Tibial nerve (tissue), 4 donors: ENCODE measurements around the gene NHERF1. TPM values are rescaled to one million over a fixed set of nuclear protein-coding genes. Genes with fewer than 3 reads are reported as not detected.

Experiments
- DNase-seq, 2 donors: peaks; one replicate each; pipeline ENCODE4 v3.0.0-alpha.2; 2019; ENCODE audit warnings: low spot score in 2 of 2
- H3K27ac ChIP-seq, 4 donors: fragments of 200-600 bp; sonication (generic) in 3 of 4; one replicate each; pipeline ENCODE4 v1.5.1; 2017 to 2019; ENCODE audit warnings: mild to moderate bottlenecking in 1 of 4
- H3K27me3 ChIP-seq, 2 donors: fragments of 200-600 bp; sonication (generic) in 1 of 2; one replicate each; pipeline versions ENCODE4 v1.5.1 to v1.6.0; 2017 to 2019
- H3K36me3 ChIP-seq, 3 donors: fragments of 200-600 bp; sonication (generic); one replicate each; pipeline ENCODE4 v1.5.1; 2018 to 2019
- H3K4me1 ChIP-seq, 4 donors: fragments of 200-600 bp; sonication (generic) in 3 of 4; one replicate each; pipeline ENCODE4 v1.5.1; 2017 to 2019
- H3K4me3 ChIP-seq, 4 donors: fragments of 200-600 bp; sonication (generic) in 3 of 4; one replicate each; pipeline ENCODE4 v1.5.1; 2017 to 2019; ENCODE audit warnings: mild to moderate bottlenecking in 1 of 4, moderate library complexity in 1 of 4
- H3K9me3 ChIP-seq, 4 donors: fragments of 200-600 bp; sonication (generic) in 3 of 4; one replicate each; pipeline ENCODE4 v1.5.1; 2017 to 2019
- CTCF ChIP-seq, 5 experiments: fragments of 200-600 bp in 3 of 5; fragments of 450-650 bp in 2 of 5; sonication (generic) in 3 of 5; IDR thresholded peaks; one replicate each; pipeline ENCODE4 v1.5.1; 2016 to 2019; ENCODE audit warnings: antibody characterized with exemption in 5 of 5, mild to moderate bottlenecking in 3 of 5, moderate library complexity in 2 of 5
- EP300 ChIP-seq, 2 donors: sonication (generic); formaldehyde crosslinking; IDR thresholded peaks; one replicate each; pipeline ENCODE4 v1.6.1; 2017; ENCODE audit warnings: antibody characterized with exemption in 2 of 2, mild to moderate bottlenecking in 1 of 2
- POLR2A ChIP-seq, 2 donors: fragments of 450-650 bp; IDR thresholded peaks; one replicate each; pipeline ENCODE4 v1.6.1; 2017; ENCODE audit warnings: antibody characterized with exemption in 2 of 2, mild to moderate bottlenecking in 2 of 2, moderate library complexity in 2 of 2
- WGBS, 2 donors: methylation state at CpG; one replicate each; pipeline ENCODE4 v1.1.5; 2018; 5-methylcytosine and 5-hydroxymethylcytosine counted together
- total RNA-seq, 4 donors: library from RNA; depleted of rRNA; stranded (reverse); fragments of >200 nt; gene quantifications; one replicate each; pipeline ENCODE4 v1.1.0, GENCODE V29; 2016

Gene NHERF1
- total RNA-seq, 4 donors from 2014 or later = 42.2 to 55.2 (median 53.0) TPM

GRCh38 chr17:74732042-74732867 lies 16.2 kb upstream of the NHERF1 start:
- WGBS, 2 donors = 74 to 76% methylated on average over 12 of the region's 12 CpGs
- Histone ChIP-seq H3K9me3 (no peaks in the 10 kb centered on the region), H3K4me3 (no peak overlapping the region), H3K27me3 (peaks cover 0 to 58% of the 10 kb centered on the region in 2 donors), H3K27ac (no peak overlapping the region), H3K36me3 (no peaks in the 10 kb centered on the region), H3K4me1 (peaks cover 0 to 12% (median 9%) of the 10 kb centered on the region in 4 donors)
- DNase-seq = no peak
- TF ChIP-seq CTCF (IDR thresholded peaks at IDR 0.05) = no peak
- TF ChIP-seq POLR2A (IDR thresholded peaks at IDR 0.05) = no peak
- TF ChIP-seq EP300 (IDR thresholded peaks at IDR 0.05) = no peak

GRCh38 chr17:74733365-74734122 lies 14.9 kb upstream of the NHERF1 start:
- Histone ChIP-seq H3K27ac (no peak overlapping the region), H3K9me3 (no peaks in the 10 kb centered on the region), H3K36me3 (no peaks in the 10 kb centered on the region), H3K4me3 (no peak overlapping the region), H3K4me1 (peaks cover 0 to 25% (median 21%) of the 10 kb centered on the region in 4 donors), H3K27me3 (peaks cover 0 to 71% of the 10 kb centered on the region in 2 donors)
- WGBS, 2 donors = 60% methylated on average over 8 to 9 of the region's 9 CpGs
- no peak for TF ChIP-seq POLR2A (IDR thresholded peaks at IDR 0.05)
- TF ChIP-seq CTCF (IDR thresholded peaks at IDR 0.05) = no peak
- TF ChIP-seq EP300 (IDR thresholded peaks at IDR 0.05) = no peak
- DNase-seq = no peak

GRCh38 chr17:74734256-74734655 lies 14.2 kb upstream of the NHERF1 start:
- peaks cover 0 to 26% (median 23%) of the 10 kb centered on the region in 4 donors for H3K4me1 ChIP-seq
- TF ChIP-seq EP300 (IDR thresholded peaks at IDR 0.05) = no peak
- TF ChIP-seq POLR2A (IDR thresholded peaks at IDR 0.05) = no peak
- no peak for TF ChIP-seq CTCF (IDR thresholded peaks at IDR 0.05)
- H3K9me3 ChIP-seq = no peaks in the 10 kb centered on the region
- H3K27ac ChIP-seq = no peak overlapping the region
- H3K4me3 ChIP-seq = no peak overlapping the region
- no peaks in the 10 kb centered on the region for H3K36me3 ChIP-seq
- no peak for DNase-seq
- WGBS, 2 donors = 89 to 95% methylated on average over 3 of the region's 3 CpGs
- H3K27me3 ChIP-seq = peaks cover 0 to 78% of the 10 kb centered on the region in 2 donors

GRCh38 chr17:74736513-74737298 lies 11.7 kb upstream of the NHERF1 start, which contains the start of gene RAB37:
RAB37 (plus strand) TSS chr17:74737256; CDS start chr17:74737273, 17 bp downstream.
- Histone ChIP-seq H3K4me3 (peak within 1 kb of the TSS in 3 of 4 donors; percentile 16 to 45 (median 38)), H3K27ac (peak within 1 kb of the TSS in 1 of 4 donors; percentile 67), H3K27me3 (peaks cover 0 to 89% of the 10 kb centered on the region in 2 donors), H3K4me1 (peaks cover 0 to 29% (median 23%) of the 10 kb centered on the region in 4 donors), H3K36me3 (no peaks in the 10 kb centered on the region), H3K9me3 (no peaks in the 10 kb centered on the region)
- peak; percentile 5 to 55 (median 45) for TF ChIP-seq CTCF (IDR thresholded peaks at IDR 0.05)
- TF ChIP-seq POLR2A (IDR thresholded peaks at IDR 0.05) = no peak
- 4 to 5% methylated on average over 18 to 31 of the region's 67 CpGs for WGBS, 2 donors
- no peak for DNase-seq
